ENCODE data around the gene GP1BB. TPM values are rescaled to one million over a fixed set of nuclear protein-coding genes. Genes with fewer than 3 reads are reported as not detected.

The GP1BB gene
- polyA plus RNA-seq, 2 of the 4 experiments (the other 2 are of a cell fraction), result 0.06 to 0.48 TPM

GRCh38 chr22:19710020-19710768, 13.1 kb upstream of the GP1BB start:
- ChIA-PET POLR2A (no interaction called here), CTCF (interaction anchor here (1.2 to 1.5 kb wide), 3 partner anchors 8 to 80 kb away, joined by 3 to 6 read pairs (median 3); no protein-coding TSS in a partner anchor)
- no peak for ATAC-seq
- DNase-seq (ENCODE audit: low read depth in 1 of 2, low spot score in 1 of 2), result no peak
- FAIRE-seq, result no peak
- Histone ChIP-seq H3K4me1 (peaks cover 5% of the 10 kb centered on the region; the same call in 1 of the 3 replicates), H3K4me3 (no peak overlapping the region), H3K27ac (no peak overlapping the region), H3K9me3 (no peaks in the 10 kb centered on the region), H3K4me2 (no peak overlapping the region)
- TF ChIP-seq RNF2 (IDR thresholded peaks at IDR 0.05; ENCODE audit: borderline replicate concordance, low read depth) (no peak), POLR2AphosphoS2 (conservative IDR thresholded peaks at IDR 0.05; ENCODE audit: low read length) (no peak), RAD21 (conservative IDR thresholded peaks at IDR 0.05 in 1 of 2, IDR thresholded peaks at IDR 0.05 in 1 of 2) (no peak), CEBPB (IDR thresholded peaks at IDR 0.05) (no peak), CBX8 (IDR thresholded peaks at IDR 0.05) (no peak), GATA3 (IDR thresholded peaks at IDR 0.05; ENCODE audit: borderline replicate concordance) (no peak), RCOR1 (IDR thresholded peaks at IDR 0.05; ENCODE audit: low read depth, low read length) (no peak), MYC (IDR thresholded peaks at IDR 0.05; ENCODE audit: borderline replicate concordance, low read length) (no peak), HOXB13 (CRISPR knock-in tag; IDR thresholded peaks at IDR 0.05; ENCODE audit: low read depth) (no peak), EHMT2 (IDR thresholded peaks at IDR 0.05; ENCODE audit: low read depth) (no peak), JUN (IDR thresholded peaks at IDR 0.05) (no peak), NPAS2 (CRISPR knock-in tag; IDR thresholded peaks at IDR 0.05; ENCODE audit: borderline replicate concordance) (no peak), TFCP2L1 (CRISPR knock-in tag; IDR thresholded peaks at IDR 0.05) (no peak), NR3C1 (IDR thresholded peaks at IDR 0.05) (no peak), JUNB (IDR thresholded peaks at IDR 0.05) (no peak), NFE2L2 (conservative IDR thresholded peaks at IDR 0.05; ENCODE audit: low read length) (no peak), SMC3 (IDR thresholded peaks at IDR 0.05) (no peak)
- TF ChIP-seq, protein P1, sequence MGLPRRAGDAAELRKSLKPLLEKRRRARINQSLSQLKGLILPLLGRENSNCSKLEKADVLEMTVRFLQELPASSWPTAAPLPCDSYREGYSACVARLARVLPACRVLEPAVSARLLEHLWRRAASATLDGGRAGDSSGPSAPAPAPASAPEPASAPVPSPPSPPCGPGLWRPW (IDR thresholded peaks at IDR 0.05), result no peak
- TF ChIP-seq, protein P2, sequence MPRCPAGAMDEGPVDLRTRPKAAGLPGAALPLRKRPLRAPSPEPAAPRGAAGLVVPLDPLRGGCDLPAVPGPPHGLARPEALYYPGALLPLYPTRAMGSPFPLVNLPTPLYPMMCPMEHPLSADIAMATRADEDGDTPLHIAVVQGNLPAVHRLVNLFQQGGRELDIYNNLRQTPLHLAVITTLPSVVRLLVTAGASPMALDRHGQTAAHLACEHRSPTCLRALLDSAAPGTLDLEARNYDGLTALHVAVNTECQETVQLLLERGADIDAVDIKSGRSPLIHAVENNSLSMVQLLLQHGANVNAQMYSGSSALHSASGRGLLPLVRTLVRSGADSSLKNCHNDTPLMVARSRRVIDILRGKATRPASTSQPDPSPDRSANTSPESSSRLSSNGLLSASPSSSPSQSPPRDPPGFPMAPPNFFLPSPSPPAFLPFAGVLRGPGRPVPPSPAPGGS (IDR thresholded peaks at IDR 0.05), result no peak
- WGBS (ENCODE audit: missing lambda C conversion rate), result 67% methylated on average over 8 of the region's 19 CpGs

GRCh38 chr22:19710769-19711106, 12.6 kb upstream of the GP1BB start:
- no peak overlapping the region for H3K4me2 ChIP-seq
- ChIA-PET POLR2A (no interaction called here), CTCF (interaction anchor here (1.2 to 1.5 kb wide), 3 partner anchors 8 to 81 kb away, joined by 3 to 6 read pairs (median 3); no protein-coding TSS in a partner anchor)
- H3K4me1 ChIP-seq, result peaks cover 5% of the 10 kb centered on the region; the same call in 1 of the 3 replicates
- no peak for DNase-seq (ENCODE audit: low read depth in 1 of 2, low spot score in 1 of 2)
- no peak overlapping the region for H3K4me3 ChIP-seq
- FAIRE-seq, result no peak
- 98% methylated on average over 5 of the region's 6 CpGs for WGBS (ENCODE audit: missing lambda C conversion rate)
- no peak for ATAC-seq
- no peaks in the 10 kb centered on the region for H3K9me3 ChIP-seq
- H3K27ac ChIP-seq, result no peak overlapping the region
- TF ChIP-seq POLR2AphosphoS2 (conservative IDR thresholded peaks at IDR 0.05; ENCODE audit: low read length) (no peak), HOXA7 (CRISPR knock-in tag; IDR thresholded peaks at IDR 0.05) (no peak), NPAS2 (CRISPR knock-in tag; IDR thresholded peaks at IDR 0.05; ENCODE audit: borderline replicate concordance) (no peak), ZSCAN20 (CRISPR knock-in tag; IDR thresholded peaks at IDR 0.05) (no peak), ZC3H11A (IDR thresholded peaks at IDR 0.05) (no peak), POLR2A (IDR thresholded peaks at IDR 0.05; ENCODE audit: low read length) (no peak), EHMT2 (IDR thresholded peaks at IDR 0.05; ENCODE audit: low read depth) (no peak), PHF8 (IDR thresholded peaks at IDR 0.05; ENCODE audit: borderline replicate concordance, low read depth) (no peak), HOXB5 (CRISPR knock-in tag; IDR thresholded peaks at IDR 0.05) (no peak), ELK1 (IDR thresholded peaks at IDR 0.05; ENCODE audit: low read depth, low read length) (no peak), HOXB13 (CRISPR knock-in tag; IDR thresholded peaks at IDR 0.05; ENCODE audit: low read depth) (no peak), KDM5A (IDR thresholded peaks at IDR 0.05) (no peak)
- TF ChIP-seq, protein P3, sequence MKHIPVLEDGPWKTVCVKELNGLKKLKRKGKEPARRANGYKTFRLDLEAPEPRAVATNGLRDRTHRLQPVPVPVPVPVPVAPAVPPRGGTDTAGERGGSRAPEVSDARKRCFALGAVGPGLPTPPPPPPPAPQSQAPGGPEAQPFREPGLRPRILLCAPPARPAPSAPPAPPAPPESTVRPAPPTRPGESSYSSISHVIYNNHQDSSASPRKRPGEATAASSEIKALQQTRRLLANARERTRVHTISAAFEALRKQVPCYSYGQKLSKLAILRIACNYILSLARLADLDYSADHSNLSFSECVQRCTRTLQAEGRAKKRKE (CRISPR knock-in tag; IDR thresholded peaks at IDR 0.05; ENCODE audit: low read depth), result no peak

Data from A549 (cell line).